Measurements from ENCODE around the gene PLA2G6. TPM values are rescaled to one million over a fixed set of nuclear protein-coding genes. Genes with fewer than 3 reads are reported as not detected.

Gene PLA2G6
- total and polyA plus RNA-seq, 2 experiments from 2014 or later = 5.5 to 6.5 TPM

- Histone ChIP-seq H3K9me2 (ENCODE audit: insufficient read depth) (no peaks in the 10 kb centered on the region), H3K4me2 (ENCODE audit: unreplicated experiment) (no peak overlapping the region), H3K36me3 (ENCODE audit: low read depth) (no peaks in the 10 kb centered on the region), H2AFZ (no peak overlapping the region), H3K4me3 (no peak overlapping the region), H3K9me3 (ENCODE audit: low read depth) (no peaks in the 10 kb centered on the region), H3K27ac (no peak overlapping the region), H3K9ac (no peak overlapping the region), H4K20me1 (ENCODE audit: insufficient read depth) (no peaks in the 10 kb centered on the region), H3K79me2 (ENCODE audit: insufficient read depth) (no peaks in the 10 kb centered on the region), H3K27me3 (replicated peaks; ENCODE audit: insufficient read depth) (no peaks in the 10 kb centered on the region), H3F3A (ENCODE audit: insufficient read depth) (0 out of 2 replicates have a peak, but pooled peaks cover 3% of the 10 kb centered on the region), H3K4me1 (ENCODE audit: insufficient read depth) (peaks cover 10% of the 10 kb centered on the region)
- DNase-seq = no peak
- WGBS, 2 experiments (ENCODE audit: low coverage in 1 of 2, low lambda C conversion rate in 2 of 2, missing lambda C conversion rate in 2 of 2) = 81 to 86% methylated on average over 6 to 15 of the region's 15 CpGs
- in situ Hi-C loops (cut with MboI) = no loop called here
- TF ChIP-seq EZH2phosphoT487 (IDR thresholded peaks at IDR 0.05; ENCODE audit: insufficient read depth, low read depth) = no peak
- TF ChIP-seq EZH2 (IDR thresholded peaks at IDR 0.05; ENCODE audit: insufficient read depth, poor library complexity, severe bottlenecking) = no peak
These were observed 84.6 kb downstream of the PLA2G6 start for GRCh38 chr22:38097058-38097457.

- H3K9me2 ChIP-seq (ENCODE audit: insufficient read depth) = no peaks in the 10 kb centered on the region
- no peak overlapping the region for H3K4me3 ChIP-seq
- no peaks in the 10 kb centered on the region for H3K79me2 ChIP-seq (ENCODE audit: insufficient read depth)
- no peak overlapping the region for H3K9ac ChIP-seq
- no peak overlapping the region for H3K4me2 ChIP-seq (ENCODE audit: unreplicated experiment)
- no peaks in the 10 kb centered on the region for H4K20me1 ChIP-seq (ENCODE audit: insufficient read depth)
- no peaks in the 10 kb centered on the region for H3K36me3 ChIP-seq (ENCODE audit: low read depth)
- DNase-seq = no peak
- no peak overlapping the region for H2AFZ ChIP-seq
- H3K27ac ChIP-seq = no peak overlapping the region
- whole genome bisulfite sequencing, 2 experiments (ENCODE audit: low coverage in 1 of 2, low lambda C conversion rate in 2 of 2, missing lambda C conversion rate in 2 of 2) = 29 to 44% methylated on average over 10 to 24 of the region's 34 CpGs
- TF ChIP-seq EZH2phosphoT487 (IDR thresholded peaks at IDR 0.05; ENCODE audit: insufficient read depth, low read depth) (no peak), EZH2 (IDR thresholded peaks at IDR 0.05; ENCODE audit: insufficient read depth, poor library complexity, severe bottlenecking) (no peak)
- no peaks in the 10 kb centered on the region for H3K4me1 ChIP-seq (ENCODE audit: insufficient read depth)
- H3K9me3 ChIP-seq (ENCODE audit: low read depth) = no peaks in the 10 kb centered on the region
- no peaks in the 10 kb centered on the region for H3K27me3 ChIP-seq (replicated peaks; ENCODE audit: insufficient read depth)
- in situ Hi-C loops (cut with MboI) = no loop called here
- H3F3A ChIP-seq (ENCODE audit: insufficient read depth) = peaks cover 9% of the 10 kb centered on the region; the same call in 1 of the 2 replicates
These were observed 92.2 kb downstream of the PLA2G6 start for GRCh38 chr22:38089474-38089851.

DNA sequence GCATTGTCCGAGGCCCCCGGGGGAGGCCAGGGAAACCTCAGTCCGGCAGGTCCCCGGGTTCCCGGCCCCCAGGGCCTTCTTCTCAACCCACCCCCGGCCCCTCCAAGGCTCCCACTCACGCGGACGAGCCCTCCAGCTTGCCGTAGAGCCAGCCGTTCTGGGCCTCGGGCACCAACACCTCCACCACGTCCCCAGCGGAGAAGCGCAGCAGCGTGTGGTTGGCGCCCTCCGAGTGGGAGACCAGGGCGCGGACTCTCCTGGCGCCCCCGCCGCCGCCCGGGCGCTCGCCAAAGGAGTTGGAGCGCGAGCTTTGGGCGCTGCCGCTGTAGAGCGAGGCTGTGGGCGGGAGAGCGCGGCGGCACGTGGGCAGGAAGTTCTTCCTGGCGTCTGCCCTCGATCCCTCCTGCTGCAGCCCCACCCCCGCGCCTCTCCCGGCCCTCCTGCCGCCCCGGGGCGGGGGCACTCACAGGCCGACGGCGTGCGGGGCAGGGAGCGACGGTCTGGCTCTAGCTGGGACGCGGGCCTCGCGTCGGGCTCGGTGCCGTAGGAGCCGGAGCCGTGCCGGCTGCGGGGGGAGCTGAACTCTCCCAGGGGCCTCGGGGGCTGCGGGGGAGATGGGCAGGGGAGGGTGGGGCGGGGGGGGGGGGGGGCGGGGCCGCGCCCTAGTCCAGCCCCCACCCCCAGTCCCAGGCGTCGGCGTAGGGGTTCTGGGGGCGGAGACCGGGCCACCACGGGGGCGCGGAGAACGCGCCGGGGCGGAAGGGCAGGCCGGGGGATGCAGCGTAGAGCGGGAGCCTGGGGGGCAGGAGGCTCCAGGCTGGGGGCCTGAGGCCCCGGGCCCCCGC lies 92.8 kb downstream of the PLA2G6 start:
- peak; percentile 70 for DNase-seq
- H3K9me3 ChIP-seq (ENCODE audit: low read depth) = no peaks in the 10 kb centered on the region
- H3K9ac ChIP-seq = peak overlapping the region; percentile 70
- H3K79me2 ChIP-seq (ENCODE audit: insufficient read depth) = no peaks in the 10 kb centered on the region
- no peaks in the 10 kb centered on the region for H3K27me3 ChIP-seq (replicated peaks; ENCODE audit: insufficient read depth)
- H3K36me3 ChIP-seq (ENCODE audit: low read depth) = no peaks in the 10 kb centered on the region
- peak overlapping the region; percentile 82 for H3K4me2 ChIP-seq (ENCODE audit: unreplicated experiment)
- H3F3A ChIP-seq (ENCODE audit: insufficient read depth) = peaks cover 9% of the 10 kb centered on the region; the same call in 1 of the 2 replicates
- H2AFZ ChIP-seq = peak overlapping the region; percentile 71
- H3K4me1 ChIP-seq (ENCODE audit: insufficient read depth) = no peaks in the 10 kb centered on the region
- no peaks in the 10 kb centered on the region for H4K20me1 ChIP-seq (ENCODE audit: insufficient read depth)
- TF ChIP-seq EZH2 (IDR thresholded peaks at IDR 0.05; ENCODE audit: insufficient read depth, poor library complexity, severe bottlenecking) (no peak), EZH2phosphoT487 (IDR thresholded peaks at IDR 0.05; ENCODE audit: insufficient read depth, low read depth) (no peak)
- H3K9me2 ChIP-seq (ENCODE audit: insufficient read depth) = no peaks in the 10 kb centered on the region
- in situ Hi-C loops (cut with MboI) = no loop called here
- H3K27ac ChIP-seq = no peak overlapping the region
- peak overlapping the region; percentile 75 for H3K4me3 ChIP-seq
- WGBS, 2 experiments (ENCODE audit: low coverage in 1 of 2, low lambda C conversion rate in 2 of 2, missing lambda C conversion rate in 2 of 2) = 4 to 11% methylated on average over 39 to 62 of the region's 85 CpGs

DNA sequence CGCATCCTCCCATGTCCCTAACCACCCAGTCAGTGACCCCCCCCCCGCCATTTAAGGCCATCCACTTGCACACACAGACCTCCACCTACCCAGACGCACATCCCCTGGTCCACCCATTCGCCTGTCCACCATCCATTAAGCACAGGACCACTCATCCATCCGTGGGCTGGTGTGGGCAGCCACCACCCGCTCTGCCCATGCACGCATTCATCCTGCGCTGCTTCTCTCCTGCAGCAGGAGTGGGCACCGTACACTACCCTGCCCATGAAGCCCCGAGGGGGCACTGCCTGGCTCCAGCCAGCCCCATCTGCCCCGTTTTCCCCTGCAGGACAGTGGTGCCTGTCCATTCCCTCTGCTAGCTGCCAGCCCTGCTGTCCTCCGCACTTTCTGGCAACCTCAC lies 93.8 kb downstream of the PLA2G6 start:
- H3K27me3 ChIP-seq (replicated peaks; ENCODE audit: insufficient read depth) = no peaks in the 10 kb centered on the region
- H3K27ac ChIP-seq = no peak overlapping the region
- DNase-seq = no peak
- WGBS, 2 experiments (ENCODE audit: low coverage in 1 of 2, low lambda C conversion rate in 2 of 2, missing lambda C conversion rate in 2 of 2) = 75 to 76% methylated on average over 10 to 12 of the region's 12 CpGs
- H3K9me3 ChIP-seq (ENCODE audit: low read depth) = no peaks in the 10 kb centered on the region
- H3K4me3 ChIP-seq = peak overlapping the region; percentile 75
- no peaks in the 10 kb centered on the region for H3K9me2 ChIP-seq (ENCODE audit: insufficient read depth)
- peaks cover 9% of the 10 kb centered on the region; the same call in 1 of the 2 replicates for H3F3A ChIP-seq (ENCODE audit: insufficient read depth)
- H3K9ac ChIP-seq = no peak overlapping the region
- H3K79me2 ChIP-seq (ENCODE audit: insufficient read depth) = no peaks in the 10 kb centered on the region
- in situ Hi-C loops (cut with MboI) = no loop called here
- TF ChIP-seq EZH2phosphoT487 (IDR thresholded peaks at IDR 0.05; ENCODE audit: insufficient read depth, low read depth) (no peak), EZH2 (IDR thresholded peaks at IDR 0.05; ENCODE audit: insufficient read depth, poor library complexity, severe bottlenecking) (no peak)
- no peak overlapping the region for H2AFZ ChIP-seq
- no peaks in the 10 kb centered on the region for H3K36me3 ChIP-seq (ENCODE audit: low read depth)
- peak overlapping the region; percentile 82 for H3K4me2 ChIP-seq (ENCODE audit: unreplicated experiment)
- no peaks in the 10 kb centered on the region for H4K20me1 ChIP-seq (ENCODE audit: insufficient read depth)
- no peaks in the 10 kb centered on the region for H3K4me1 ChIP-seq (ENCODE audit: insufficient read depth)

Data from GM23248 (cell line).